Measurements from ENCODE around the gene PERM1.

PERM1 gene

GRCh38 chr1:975365-975764, 6.5 kb downstream of the PERM1 start:
- Mint-ChIP-seq H3K27me3 (peaks cover 13 to 35% of the 10 kb centered on the region in 2 donors), H3K9me3 (no peaks in the 10 kb centered on the region), H3K27ac (no peak overlapping the region), H3K4me3 (peak overlapping the region in 1 of 2 donors; percentile 62), H3K4me1 (ENCODE audit: low read depth in 2 of 2) (peaks cover 5 to 9% of the 10 kb centered on the region in 2 donors), H3K36me3 (ENCODE audit: insufficient read depth) (no peaks in the 10 kb centered on the region)
- no peak for DNase-seq
- ATAC-seq (replicated peaks): no peak

GRCh38 chr1:974687-975328, 7.1 kb downstream of the PERM1 start:
- no peak overlapping the region for H3K27ac Mint-ChIP-seq
- peak overlapping the region in 1 of 2 donors; percentile 53 for H3K4me3 Mint-ChIP-seq
- H3K27me3 Mint-ChIP-seq: peaks cover 13 to 35% of the 10 kb centered on the region in 2 donors
- H3K9me3 Mint-ChIP-seq: no peaks in the 10 kb centered on the region
- peaks cover 5 to 9% of the 10 kb centered on the region in 2 donors for H3K4me1 Mint-ChIP-seq (ENCODE audit: low read depth in 2 of 2)
- ATAC-seq (replicated peaks): no peak
- no peak for DNase-seq
- H3K36me3 Mint-ChIP-seq (ENCODE audit: insufficient read depth): no peaks in the 10 kb centered on the region

- Mint-ChIP-seq H3K4me1 (ENCODE audit: low read depth in 2 of 2) (peaks cover 5 to 9% of the 10 kb centered on the region in 2 donors), H3K4me3 (no peak overlapping the region), H3K27me3 (peaks cover 13 to 40% of the 10 kb centered on the region in 2 donors), H3K9me3 (no peaks in the 10 kb centered on the region), H3K27ac (no peak overlapping the region), H3K36me3 (ENCODE audit: insufficient read depth) (no peaks in the 10 kb centered on the region)
- ATAC-seq (replicated peaks): no peak
- DNase-seq: no peak
These were observed 7.6 kb downstream of the PERM1 start for GRCh38 chr1:974293-974640.

- peaks cover 5 to 9% of the 10 kb centered on the region in 2 donors for H3K4me1 Mint-ChIP-seq (ENCODE audit: low read depth in 2 of 2)
- no peaks in the 10 kb centered on the region for H3K9me3 Mint-ChIP-seq
- H3K27me3 Mint-ChIP-seq: peaks cover 13 to 44% of the 10 kb centered on the region in 2 donors
- no peak overlapping the region for H3K27ac Mint-ChIP-seq
- H3K4me3 Mint-ChIP-seq: no peak overlapping the region
- H3K36me3 Mint-ChIP-seq (ENCODE audit: insufficient read depth): no peaks in the 10 kb centered on the region
- ATAC-seq (replicated peaks) (no peak), DNase-seq (no peak)
These were observed 8.2 kb downstream of the PERM1 start for GRCh38 chr1:973459-974292.

GRCh38 chr1:972726-973458, 9.0 kb downstream of the PERM1 start:
- H3K27me3 Mint-ChIP-seq: peaks cover 13 to 45% of the 10 kb centered on the region in 2 donors
- no peak for DNase-seq
- no peaks in the 10 kb centered on the region for H3K36me3 Mint-ChIP-seq (ENCODE audit: insufficient read depth)
- H3K4me3 Mint-ChIP-seq: no peak overlapping the region
- H3K4me1 Mint-ChIP-seq (ENCODE audit: low read depth in 2 of 2): peaks cover 5 to 6% of the 10 kb centered on the region in 2 donors
- no peak for ATAC-seq (replicated peaks)
- H3K27ac Mint-ChIP-seq: no peak overlapping the region
- H3K9me3 Mint-ChIP-seq: no peaks in the 10 kb centered on the region

GRCh38 chr1:971751-972506, 10.0 kb downstream of the PERM1 start:
- H3K9me3 Mint-ChIP-seq: no peaks in the 10 kb centered on the region
- DNase-seq (no peak), ATAC-seq (replicated peaks) (no peak)
- no peak overlapping the region for H3K27ac Mint-ChIP-seq
- no peak overlapping the region for H3K4me3 Mint-ChIP-seq
- no peaks in the 10 kb centered on the region for H3K36me3 Mint-ChIP-seq (ENCODE audit: insufficient read depth)
- peaks cover 13 to 45% of the 10 kb centered on the region in 2 donors for H3K27me3 Mint-ChIP-seq
- H3K4me1 Mint-ChIP-seq (ENCODE audit: low read depth in 2 of 2): peaks cover 5 to 6% of the 10 kb centered on the region in 2 donors

GRCh38 chr1:970973-971730, 10.7 kb downstream of the PERM1 start:
- DNase-seq: no peak
- Mint-ChIP-seq H3K27ac (no peak overlapping the region), H3K27me3 (peaks cover 13 to 44% of the 10 kb centered on the region in 2 donors), H3K9me3 (no peaks in the 10 kb centered on the region), H3K36me3 (ENCODE audit: insufficient read depth) (no peaks in the 10 kb centered on the region), H3K4me3 (no peak overlapping the region), H3K4me1 (ENCODE audit: low read depth in 2 of 2) (peaks cover 5 to 6% of the 10 kb centered on the region in 2 donors)
- no peak for ATAC-seq (replicated peaks)

- H3K27ac Mint-ChIP-seq: no peak overlapping the region
- no peak for ATAC-seq (replicated peaks)
These were observed 11.5 kb downstream of the PERM1 start for GRCh38 chr1:970242-970972.

GRCh38 chr1:969260-969855, 12.5 kb downstream of the PERM1 start:
- Mint-ChIP-seq H3K27ac (no peak overlapping the region), H3K4me3 (no peak overlapping the region), H3K36me3 (ENCODE audit: insufficient read depth) (no peaks in the 10 kb centered on the region), H3K27me3 (peaks cover 0 to 26% of the 10 kb centered on the region in 2 donors), H3K9me3 (no peaks in the 10 kb centered on the region), H3K4me1 (ENCODE audit: low read depth in 2 of 2) (no peaks in the 10 kb centered on the region)
- ATAC-seq (replicated peaks): no peak
- no peak for DNase-seq

More at GRCh38 chr1:970242-970972, 11.5 kb downstream of the PERM1 start:
- Mint-ChIP-seq H3K36me3 (ENCODE audit: insufficient read depth) (no peaks in the 10 kb centered on the region), H3K4me1 (ENCODE audit: low read depth in 2 of 2) (no peaks in the 10 kb centered on the region), H3K27me3 (peaks cover 6 to 36% of the 10 kb centered on the region in 2 donors), H3K4me3 (no peak overlapping the region), H3K9me3 (no peaks in the 10 kb centered on the region)
- DNase-seq: no peak

GRCh38 chr1:967466-968343, 14.2 kb downstream of the PERM1 start:
- ATAC-seq (replicated peaks) (no peak), DNase-seq (no peak)
- Mint-ChIP-seq H3K36me3 (ENCODE audit: insufficient read depth) (no peaks in the 10 kb centered on the region), H3K9me3 (no peaks in the 10 kb centered on the region), H3K4me3 (peak overlapping the region; percentile 18 to 36), H3K27me3 (peaks cover 0 to 16% of the 10 kb centered on the region in 2 donors), H3K27ac (no peak overlapping the region), H3K4me1 (ENCODE audit: low read depth in 2 of 2) (no peaks in the 10 kb centered on the region)

- H3K27me3 Mint-ChIP-seq: peaks cover 0 to 16% of the 10 kb centered on the region in 2 donors
- peaks cover 0 to 4% of the 10 kb centered on the region in 2 donors for H3K4me1 Mint-ChIP-seq (ENCODE audit: low read depth in 2 of 2)
- DNase-seq: peak; percentile 46 to 51 (median 47)
- H3K27ac Mint-ChIP-seq: no peak overlapping the region
- H3K36me3 Mint-ChIP-seq (ENCODE audit: insufficient read depth): no peaks in the 10 kb centered on the region
- H3K4me3 Mint-ChIP-seq: peak overlapping the region; percentile 67 to 75
- H3K9me3 Mint-ChIP-seq: no peaks in the 10 kb centered on the region
- peak; percentile 93 for ATAC-seq (replicated peaks)
These were observed 15.1 kb downstream of the PERM1 start for GRCh38 chr1:966704-967300.

Measured in effector memory CD8-positive, alpha-beta T cell (primary cell).